Stimulated activated naive CD4-positive, alpha-beta T cell treated with Interleukin-2 at 50 U/mL for 16 hours (primary cell): ENCODE measurements around the gene KRT81.
"Not testable (repeated sequence)": the region's sequence is repeated elsewhere in the genome, so short reads cannot be mapped to it uniquely, and the experiment has no call there.

Experiments used
- DNase-seq: peaks from one replicate; lab custom pipeline; 2025; lab: John Stamatoyannopoulos, UW

Gene KRT81

DNA sequence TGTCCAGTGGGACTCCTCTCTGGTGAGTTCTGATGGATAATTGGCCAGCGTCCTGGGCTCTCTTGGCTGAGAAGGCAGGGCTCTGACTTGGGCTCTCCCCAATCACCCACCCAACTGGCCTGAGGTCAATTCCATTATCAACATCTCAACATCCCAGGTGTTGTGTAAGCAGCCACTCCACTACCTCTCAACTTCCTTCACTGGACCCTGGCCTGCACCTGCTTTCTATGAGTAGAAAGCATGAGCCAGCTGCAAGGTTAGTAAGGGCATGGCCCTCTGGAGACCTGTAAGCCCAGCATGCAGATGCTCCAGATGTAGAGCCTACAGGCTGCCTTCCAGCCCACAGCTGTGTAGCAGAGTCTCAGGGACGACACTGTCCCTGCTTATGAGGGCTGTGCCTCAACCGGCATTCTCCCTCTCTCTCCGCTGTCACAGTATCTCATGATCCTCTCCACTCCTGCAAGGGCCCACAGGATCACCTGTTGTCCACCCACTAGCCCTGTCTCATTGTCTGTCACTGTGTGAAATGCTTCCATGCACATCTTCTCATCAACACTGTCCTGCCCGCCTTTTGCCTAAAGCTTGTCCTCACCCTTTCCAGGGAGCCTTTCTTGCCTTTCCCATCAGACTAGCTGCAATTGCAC, 5.4 kb upstream of the KRT81 start:
- no peak for DNase-seq

DNA sequence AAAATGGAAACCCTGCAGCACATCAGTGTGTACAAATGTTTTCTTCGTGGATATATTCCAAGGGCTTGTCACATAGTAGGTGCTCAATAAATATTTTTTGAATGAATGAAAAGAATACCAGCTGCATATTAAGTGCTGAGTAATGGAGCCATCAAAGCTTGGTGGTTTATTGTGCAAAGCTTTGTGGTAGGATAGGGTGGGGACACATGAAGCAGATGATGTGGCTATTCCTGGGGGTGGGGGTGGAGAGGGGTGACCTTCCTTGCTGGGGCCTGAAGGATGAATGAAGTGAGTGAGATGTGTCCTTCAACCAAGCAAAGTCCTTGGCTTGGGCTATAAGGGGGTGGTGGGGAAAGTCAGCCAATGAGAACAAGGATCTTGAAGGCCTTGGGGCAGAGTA, 4.3 kb upstream of the KRT81 start:
- DNase-seq = no peak

DNA sequence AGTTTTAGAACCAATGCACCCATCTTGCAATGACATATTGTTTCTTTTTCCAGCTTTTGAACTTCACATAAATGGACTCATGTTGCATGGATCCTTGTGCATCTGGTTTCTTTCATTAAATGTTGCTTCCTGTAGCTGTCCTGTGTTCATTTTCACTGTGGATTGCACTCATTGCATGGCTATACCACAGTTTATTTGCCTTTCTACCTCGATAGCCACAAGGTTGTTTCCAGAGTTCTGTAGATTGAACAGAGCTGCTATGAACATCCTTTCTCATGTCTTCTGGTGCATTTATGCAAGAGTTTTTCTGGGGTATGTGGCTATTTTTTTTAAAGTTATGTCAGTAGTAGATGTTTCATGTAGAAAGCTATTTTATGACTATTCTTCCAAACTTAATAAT, 3.5 kb upstream of the KRT81 start:
- DNase-seq = no peak

DNA sequence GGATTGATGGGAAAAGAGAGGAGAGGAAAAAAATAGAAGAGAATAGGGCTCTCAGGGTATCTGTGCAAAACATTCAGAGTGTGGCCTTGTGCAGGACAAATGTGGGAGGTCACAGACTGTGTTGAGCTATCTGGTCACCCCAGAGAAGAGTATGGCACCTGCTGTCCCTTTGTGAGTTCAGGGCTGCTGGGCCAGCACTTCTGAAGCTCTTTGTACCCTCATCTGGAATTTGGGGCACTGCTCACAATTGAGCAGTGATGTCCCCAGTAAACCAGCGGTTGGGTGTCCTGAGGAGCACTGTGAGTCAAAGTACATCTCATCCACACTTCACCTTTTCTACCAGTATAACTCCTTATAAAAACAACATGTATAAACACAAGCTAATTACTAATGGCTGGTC, 2.6 kb upstream of the KRT81 start:
- DNase-seq = no peak

DNA sequence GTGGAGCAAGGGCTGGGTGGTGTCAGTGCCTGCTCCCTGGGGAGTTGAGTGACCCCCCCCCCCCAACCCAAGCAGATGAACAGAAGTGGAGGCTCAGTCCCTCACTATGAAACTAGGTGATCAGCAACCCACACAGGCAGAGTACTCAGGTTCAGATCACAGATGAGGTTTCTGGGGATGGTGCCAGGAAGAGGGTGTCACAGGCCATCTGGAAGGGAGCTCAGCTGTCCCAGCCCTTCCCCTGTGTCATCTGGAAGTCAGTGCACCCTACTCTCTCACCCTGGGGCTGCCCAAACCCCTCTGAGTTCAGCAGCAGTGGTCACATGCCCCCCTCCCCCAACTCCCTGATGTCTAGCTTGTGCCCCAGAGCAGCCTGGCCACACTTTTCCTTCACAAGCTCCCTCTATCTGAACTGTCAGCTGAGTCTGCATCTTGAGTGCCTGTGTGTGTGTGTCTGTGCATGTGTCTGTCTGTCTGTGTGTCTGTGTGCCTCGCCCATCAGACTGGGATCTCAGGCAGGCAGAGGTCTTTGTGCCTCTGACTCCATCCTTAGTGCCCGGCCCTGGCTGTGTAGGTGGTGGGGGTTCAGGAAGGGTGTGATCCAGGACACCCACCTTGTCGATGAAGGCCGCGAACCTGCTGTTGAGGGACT, 725 bp downstream of the KRT81 start:
- DNase-seq = not testable (repeated sequence)

DNA sequence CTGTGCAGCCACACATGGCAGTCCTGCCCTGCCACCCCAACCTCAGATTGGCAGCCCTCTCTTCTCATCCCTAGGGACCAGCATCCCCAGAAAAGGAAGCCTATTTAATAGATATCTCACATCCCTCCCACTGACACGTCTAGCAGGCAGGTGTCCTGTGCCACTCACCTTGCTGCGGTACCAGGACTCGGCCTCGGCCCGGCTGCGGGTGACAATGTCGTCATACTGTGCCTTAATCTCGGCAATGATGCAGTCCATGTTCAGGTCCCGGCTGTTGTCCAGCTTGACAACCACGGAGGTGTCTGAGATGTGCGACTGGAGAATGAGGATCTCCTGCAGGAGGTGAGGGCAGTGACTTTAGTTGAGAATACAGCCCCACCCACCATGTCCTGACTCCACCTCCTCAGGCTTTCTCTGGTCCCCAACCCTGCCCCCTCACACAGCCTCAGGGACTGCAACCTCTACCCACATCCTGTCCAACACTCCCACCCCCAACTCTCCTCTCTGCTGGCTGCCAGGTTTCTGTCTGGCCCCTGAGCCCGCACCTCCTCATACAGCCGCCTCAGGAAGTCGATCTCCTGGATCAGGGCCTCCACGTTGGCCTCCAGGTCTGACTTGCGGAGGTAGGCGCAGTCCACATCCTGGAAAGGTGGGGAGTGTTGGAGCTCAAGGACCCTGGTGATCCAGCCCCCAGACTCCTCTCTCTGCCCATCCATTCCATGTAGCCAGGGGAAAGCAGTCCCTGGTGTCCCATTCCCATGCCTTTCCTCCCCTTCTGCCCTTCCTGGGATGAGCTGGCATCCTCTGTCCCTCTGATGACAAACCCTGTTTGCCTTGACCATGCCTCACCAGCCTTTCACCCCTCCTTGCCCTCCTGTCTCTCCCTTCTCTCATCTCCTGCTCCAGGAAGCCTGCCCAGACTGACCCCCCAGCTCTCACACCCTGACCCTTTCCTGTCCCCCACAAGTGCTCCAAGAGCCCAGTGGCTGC, 3.2 kb downstream of the KRT81 start:
- not testable (repeated sequence) for DNase-seq

DNA sequence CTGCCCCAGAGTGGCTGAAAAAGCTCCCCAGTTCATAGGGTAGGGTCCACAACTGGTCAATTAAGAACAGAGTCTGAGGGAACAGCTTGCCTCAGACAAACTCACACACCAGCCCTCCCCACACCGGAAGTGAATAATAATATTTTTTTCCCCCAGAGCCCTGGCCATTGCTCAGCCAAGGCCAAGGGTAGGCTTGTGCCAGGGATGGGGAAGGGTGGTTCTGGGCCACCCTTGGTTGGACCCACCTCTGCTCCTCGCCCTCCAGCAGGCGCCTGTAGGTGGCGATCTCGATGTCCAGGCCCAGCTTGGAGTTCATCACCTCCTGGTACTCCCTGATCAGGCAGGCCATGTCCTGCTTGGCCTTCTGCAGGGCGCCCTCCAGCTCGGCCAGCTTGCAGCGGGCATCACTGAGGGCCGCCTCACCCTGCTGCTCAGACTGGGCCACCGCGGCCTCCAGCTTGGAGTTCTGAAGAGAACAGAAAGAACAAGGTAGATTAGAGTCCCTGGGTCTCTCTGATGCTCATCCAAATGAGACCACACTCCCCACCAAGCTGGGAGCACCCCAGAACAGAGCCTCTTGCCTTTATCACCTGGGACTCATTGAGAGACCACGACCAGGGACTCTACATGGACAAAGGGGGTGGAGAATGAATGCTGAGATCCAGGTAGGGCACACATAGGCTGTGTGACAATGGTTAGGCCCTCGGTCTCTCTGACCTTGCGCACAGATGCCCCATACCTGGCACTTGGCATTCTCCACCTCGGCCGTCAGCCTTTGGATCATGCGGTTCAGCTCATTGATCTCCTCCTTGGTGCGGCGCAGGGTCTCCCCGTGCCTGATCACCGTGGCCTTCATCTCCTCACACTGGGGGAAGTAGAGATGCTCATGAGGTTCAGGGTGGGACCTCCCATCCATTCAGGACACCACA, 4.2 kb downstream of the KRT81 start:
- DNase-seq = not testable (repeated sequence)

DNA sequence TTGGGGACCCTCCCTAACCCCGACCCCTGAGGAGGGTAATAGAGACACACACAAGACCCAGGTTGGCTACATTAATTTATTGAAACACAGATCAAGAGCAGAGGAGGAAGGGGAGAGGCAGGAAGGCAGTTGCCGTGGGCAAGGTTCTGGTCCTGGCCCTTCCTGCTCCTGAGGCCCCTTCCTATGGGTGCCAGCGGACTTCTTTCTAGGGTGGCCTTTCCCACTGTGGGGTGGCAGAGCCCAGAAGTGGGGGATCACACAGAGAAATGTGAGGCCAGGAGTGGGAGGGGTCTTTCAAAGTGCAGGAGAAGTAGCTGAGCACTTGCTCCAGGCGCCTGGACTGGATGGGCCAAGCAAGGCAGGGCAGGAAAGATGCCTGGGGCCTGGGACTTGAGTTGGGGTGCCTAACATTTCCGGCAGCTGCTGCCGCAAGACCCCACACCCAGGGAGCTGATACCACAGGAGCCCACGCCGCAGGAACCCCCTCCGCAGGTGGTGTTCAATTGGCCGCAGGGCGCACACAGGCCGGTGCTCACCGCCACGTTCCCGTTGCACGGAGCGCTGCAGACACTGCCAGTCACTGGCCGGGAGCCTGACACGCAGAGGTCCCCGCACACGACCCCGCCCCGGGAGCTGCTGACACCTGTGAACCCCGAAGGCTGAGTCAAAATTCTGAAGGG, 5.3 kb downstream of the KRT81 start:
- DNase-seq = no peak

DNA sequence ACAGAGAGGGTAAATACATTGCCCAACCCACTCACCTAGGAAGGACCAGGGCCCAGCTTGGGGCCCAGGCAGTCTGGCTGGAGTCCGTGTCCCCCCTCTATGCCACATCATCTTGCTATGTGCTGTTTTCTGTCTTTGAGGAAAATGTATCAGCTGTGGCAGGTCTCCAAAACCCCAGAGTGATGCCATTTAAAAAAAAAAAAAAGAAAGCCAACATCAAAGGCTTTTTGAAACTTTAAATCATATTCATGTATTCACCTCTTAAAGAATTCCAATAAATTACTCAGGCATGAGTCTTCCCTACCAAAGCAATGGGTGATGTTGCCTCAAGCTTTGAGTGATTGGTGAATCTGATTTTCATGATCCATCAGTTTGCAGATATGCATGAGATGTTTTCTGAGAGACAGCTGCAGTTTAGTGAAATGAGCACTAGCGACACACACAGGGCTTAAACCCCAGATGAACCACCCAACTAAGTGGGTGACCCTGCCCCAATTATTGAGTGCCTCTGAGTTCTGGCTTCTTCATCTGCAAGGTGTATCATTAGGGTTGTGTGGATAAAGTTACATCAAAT, 6.1 kb downstream of the KRT81 start:
- DNase-seq = no peak

DNA sequence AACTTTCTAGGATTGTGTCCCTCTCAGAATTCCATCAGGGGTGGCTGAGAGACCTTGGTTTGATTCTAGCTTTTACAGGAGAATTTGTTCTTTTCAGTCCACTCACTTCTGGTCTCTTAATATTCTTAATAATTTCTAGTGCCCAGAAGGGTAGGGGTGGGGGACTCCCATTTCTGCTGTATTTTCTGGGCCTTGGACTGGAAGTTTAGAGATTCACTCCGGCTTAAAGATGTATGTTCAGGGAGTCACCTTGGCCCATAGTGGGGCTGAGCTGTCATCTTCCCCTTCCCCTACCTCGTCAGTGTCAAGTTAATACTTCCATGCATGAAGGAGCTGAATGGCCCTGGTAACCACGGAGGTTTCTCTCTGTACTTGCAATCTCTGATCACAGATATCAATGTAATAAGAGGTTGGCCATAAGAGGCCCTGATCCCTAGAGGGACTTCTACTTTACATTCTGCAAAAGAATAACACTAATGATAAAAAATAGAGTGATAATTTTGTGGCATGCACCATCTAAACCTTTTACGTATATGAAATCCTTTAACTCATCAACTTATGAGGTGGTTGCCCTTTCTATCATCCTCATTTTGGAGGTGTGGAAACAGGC, 6.7 kb downstream of the KRT81 start:
- DNase-seq = no peak

DNA sequence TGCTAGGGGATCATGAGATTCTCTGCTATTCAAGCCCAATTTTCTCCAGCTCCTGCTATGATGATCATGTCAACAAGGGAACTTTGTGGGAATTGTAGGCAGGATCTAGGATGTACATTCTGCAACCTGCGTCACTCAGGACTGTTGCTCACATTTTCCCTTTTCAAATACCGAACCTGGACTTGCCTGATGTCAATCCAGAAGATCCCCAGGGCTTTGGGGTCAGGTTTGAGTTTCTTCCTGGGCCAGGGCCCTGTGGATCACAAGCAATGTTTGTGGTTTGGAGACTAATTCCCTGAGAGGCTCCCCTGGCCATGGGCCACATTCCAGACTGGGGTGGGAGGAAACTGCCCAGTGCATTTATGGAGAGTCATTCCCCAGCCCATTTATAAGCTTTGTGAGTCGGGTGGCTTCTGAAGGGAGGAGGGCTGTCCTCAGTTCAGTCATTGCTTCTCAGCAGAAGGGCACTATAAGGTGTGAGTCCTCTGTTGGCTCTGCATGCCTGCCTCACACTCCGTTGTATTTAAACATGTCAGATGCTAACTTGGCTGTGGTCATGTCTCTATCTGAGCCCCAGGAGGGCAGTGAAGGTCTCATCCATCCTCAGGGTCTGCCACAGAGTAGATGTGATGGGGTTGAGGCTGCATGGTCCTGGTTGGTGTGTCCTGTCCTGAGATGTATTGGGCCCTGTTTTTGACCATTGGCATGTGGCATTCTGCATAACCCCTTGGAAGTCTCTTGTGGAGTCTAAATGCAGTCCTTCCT, 10.4 kb downstream of the KRT81 start:
- no peak for DNase-seq

DNA sequence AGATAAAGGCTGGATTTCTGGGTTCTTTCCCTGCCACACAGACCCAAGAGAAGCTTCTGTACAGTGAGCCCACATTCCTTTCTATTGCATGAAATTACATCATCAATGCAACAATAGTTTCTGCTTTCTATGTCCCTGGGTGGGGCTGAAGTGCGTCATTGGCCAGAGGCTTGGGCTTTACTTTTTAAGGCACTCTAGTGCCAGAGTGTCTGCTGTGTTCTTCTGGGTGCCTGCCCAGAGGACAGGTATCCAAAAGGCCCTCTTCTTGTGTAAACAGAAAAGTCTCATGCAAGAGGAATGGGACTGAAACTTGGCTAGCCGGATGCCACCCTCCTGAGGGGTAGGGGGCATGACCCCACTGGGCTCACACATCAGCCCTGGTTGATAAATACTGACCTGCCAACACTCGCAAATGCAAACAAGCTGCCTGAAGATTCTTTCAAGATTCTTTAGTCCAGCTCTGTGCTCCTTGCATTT, 11.0 kb downstream of the KRT81 start:
- DNase-seq = no peak

DNA sequence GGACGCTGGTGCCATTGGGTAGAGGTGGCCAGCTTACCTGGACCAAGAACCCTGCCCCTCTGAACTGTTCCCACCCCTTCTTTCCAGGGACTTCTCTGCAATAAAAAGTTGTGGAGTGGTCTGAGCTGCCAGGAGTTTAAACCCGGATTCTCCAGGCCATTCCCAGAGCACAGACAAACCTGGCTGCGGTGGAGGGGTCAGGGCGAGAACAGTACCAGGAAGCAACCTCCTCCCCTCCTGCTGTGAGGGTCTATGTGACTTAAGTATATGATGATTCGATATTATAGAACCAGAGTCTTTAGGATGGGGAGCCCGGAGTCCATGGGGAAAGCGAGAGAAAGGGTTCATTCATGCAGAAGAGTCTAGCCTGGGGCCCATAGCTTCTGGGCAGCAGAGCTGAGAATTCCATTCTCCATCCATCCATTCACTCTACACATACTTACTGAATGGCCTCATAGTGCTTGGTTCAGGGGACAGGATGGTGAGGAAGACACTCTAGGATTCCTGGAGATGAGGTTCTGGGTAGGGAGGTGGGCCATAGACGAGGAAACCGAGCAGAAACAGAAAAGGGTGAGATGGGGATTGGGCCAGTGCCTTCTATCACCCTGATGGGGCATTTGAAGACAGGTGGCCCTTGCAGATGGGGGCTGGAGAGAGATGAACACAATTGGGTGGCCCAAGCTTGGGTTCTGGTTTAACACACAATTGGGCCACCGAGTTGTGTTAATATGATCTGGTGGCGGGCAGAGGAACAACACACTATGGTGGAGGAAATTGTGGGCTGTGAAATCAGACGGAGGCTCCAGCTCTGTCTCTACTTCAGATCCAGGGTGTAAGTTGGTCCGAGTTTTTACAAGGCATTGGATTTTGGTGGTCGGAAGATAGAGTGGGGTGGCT, 11.7 kb downstream of the KRT81 start:
- DNase-seq = no peak

DNA sequence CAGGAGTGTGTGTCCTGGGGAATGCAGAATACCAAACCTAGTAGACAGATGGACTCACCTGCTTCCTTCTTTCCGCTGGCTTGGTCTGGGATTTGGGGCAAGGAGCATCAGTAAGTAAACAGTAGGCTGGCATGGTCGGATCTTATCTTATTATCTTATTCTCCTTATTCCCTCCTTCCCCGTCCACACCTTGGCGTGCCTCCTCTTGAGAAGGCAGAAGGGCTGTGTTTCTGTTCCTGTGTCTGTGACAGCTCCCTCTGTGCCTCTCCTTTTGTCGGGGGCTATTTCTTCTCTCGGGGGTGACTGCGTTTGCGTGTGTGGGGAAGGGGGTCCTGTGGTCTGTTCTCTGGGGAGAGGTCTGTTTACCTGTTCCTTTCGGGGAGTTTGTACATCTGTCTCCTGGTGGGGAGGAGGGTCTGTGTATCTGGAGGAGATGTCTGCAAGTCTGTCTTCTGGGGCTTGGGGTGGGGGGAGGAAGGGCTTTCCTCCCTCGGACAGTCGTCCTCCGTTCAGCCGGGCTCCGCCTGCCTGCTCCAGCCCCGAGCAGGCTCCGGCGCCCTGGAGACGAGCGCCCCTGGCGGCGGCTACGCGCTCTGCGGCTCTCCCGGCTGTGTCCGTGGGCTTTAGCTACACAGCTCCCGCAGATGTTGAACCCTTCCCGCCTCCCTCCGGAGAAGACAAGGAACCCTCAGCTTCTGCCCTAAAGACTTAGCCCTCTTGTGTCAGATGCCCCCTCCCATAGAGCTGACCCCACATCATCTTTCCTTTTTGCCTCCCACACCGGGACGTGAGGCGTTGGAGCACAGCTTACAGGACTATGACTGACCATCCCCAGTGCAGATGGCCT, 12.5 kb downstream of the KRT81 start:
- DNase-seq = peak; percentile 57

DNA sequence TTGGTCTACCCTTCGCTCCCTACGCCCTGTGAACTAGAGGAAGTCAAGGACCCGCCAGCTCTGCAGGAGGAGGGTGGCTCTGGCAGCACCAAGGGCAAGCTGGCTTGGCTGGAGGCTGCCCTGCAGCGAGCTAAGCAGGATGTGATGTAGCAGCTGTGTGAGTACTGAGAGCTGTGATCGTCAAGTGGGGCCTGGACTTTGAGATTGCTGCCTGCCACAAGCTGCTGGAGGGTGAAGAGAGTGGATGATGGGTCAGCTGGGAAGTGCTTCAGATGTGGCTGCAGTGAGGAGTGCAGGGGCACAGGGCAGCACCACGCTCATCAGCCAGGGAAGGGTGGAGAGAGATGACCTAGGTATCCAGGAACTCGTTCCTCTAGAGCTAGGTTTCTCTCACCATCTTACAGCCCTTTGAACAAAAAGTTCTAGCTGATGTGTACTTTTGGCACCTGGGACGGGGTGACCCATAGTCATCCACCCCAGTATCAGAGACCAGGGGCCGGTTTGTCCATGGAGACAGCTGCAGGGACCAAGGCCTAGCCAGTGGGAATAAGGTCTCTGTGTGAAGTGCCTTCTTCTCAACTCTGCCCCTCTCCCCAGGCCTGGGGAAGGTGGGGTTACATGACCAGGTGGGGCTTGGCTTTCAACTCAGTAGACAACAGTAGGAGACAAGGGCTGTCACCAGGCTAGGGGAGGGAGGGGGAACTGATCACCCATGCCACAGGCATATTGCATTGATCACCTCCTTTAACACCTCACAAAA, 13.7 kb downstream of the KRT81 start:
- DNase-seq = no peak

DNA sequence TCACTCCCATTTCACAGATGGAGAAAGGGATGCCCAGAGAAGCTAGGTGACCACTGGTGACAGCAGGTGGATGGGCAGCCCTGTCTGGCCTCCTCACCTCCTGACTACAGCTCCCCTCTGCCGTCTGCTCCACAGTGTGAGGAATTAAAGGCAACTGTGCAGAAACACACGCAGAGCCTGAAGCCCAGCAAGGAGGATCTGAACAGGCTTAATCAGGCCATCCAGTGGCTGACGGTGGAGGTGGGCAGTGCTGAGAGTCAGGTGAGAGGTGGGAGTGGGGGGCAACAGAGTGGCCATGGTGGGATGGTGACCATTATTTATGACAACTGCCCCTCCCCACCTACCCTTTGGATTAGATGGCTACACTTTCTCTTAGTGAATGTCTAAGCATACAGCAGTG, 15.6 kb downstream of the KRT81 start:
- no peak for DNase-seq
